ENCODE measurements around the gene ARFGAP3. TPM values are rescaled to one million over a fixed set of nuclear protein-coding genes. Genes with fewer than 3 reads are reported as not detected.

Gene ARFGAP3
- total RNA-seq, 1 donor from 2014 or later: 29.3 TPM

DNA sequence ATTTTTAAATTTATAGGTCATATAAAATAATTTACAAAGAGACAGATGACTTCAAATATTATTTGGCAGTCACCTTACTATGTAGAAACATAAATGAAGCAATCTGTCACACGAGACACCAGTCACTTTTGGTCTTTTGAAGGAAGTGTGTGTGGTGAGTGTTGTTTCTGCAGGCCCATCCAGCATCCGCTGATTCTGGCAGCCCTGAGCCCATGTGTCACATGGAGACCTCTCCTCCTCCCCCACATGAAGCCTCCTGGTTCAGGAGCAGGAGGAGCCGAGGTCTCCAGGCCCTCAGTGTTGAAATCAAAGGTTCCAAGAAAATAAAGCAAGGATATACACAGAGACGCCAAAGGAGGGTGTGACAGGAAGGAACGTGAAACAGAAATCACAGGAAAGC is 60.1 kb downstream of the ARFGAP3 start:
- Mint-ChIP-seq H3K27ac (no peak overlapping the region), H3K4me3 (no peak overlapping the region), H3K36me3 (peaks cover 14% of the 10 kb centered on the region), H3K27me3 (no peaks in the 10 kb centered on the region), H3K4me1 (ENCODE audit: unreplicated experiment) (peaks cover 5% of the 10 kb centered on the region), H3K9me3 (no peaks in the 10 kb centered on the region)
- no peak for DNase-seq (ENCODE audit: extremely low spot score, unreplicated experiment)
- TF ChIP-seq, protein P1, sequence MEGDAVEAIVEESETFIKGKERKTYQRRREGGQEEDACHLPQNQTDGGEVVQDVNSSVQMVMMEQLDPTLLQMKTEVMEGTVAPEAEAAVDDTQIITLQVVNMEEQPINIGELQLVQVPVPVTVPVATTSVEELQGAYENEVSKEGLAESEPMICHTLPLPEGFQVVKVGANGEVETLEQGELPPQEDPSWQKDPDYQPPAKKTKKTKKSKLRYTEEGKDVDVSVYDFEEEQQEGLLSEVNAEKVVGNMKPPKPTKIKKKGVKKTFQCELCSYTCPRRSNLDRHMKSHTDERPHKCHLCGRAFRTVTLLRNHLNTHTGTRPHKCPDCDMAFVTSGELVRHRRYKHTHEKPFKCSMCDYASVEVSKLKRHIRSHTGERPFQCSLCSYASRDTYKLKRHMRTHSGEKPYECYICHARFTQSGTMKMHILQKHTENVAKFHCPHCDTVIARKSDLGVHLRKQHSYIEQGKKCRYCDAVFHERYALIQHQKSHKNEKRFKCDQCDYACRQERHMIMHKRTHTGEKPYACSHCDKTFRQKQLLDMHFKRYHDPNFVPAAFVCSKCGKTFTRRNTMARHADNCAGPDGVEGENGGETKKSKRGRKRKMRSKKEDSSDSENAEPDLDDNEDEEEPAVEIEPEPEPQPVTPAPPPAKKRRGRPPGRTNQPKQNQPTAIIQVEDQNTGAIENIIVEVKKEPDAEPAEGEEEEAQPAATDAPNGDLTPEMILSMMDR (conservative IDR thresholded peaks at IDR 0.05): no peak

GRCh38 chr22:42796081-42796480 is 61.0 kb downstream of the ARFGAP3 start:
- Mint-ChIP-seq H3K4me1 (ENCODE audit: unreplicated experiment) (peaks cover 5% of the 10 kb centered on the region), H3K36me3 (peaks cover 14% of the 10 kb centered on the region), H3K27me3 (no peaks in the 10 kb centered on the region), H3K27ac (no peak overlapping the region), H3K4me3 (no peak overlapping the region), H3K9me3 (no peaks in the 10 kb centered on the region)
- DNase-seq (ENCODE audit: extremely low spot score, unreplicated experiment): no peak
- TF ChIP-seq, protein P1 (conservative IDR thresholded peaks at IDR 0.05): no peak

GRCh38 chr22:42794551-42795510 is 62.2 kb downstream of the ARFGAP3 start:
- no peak overlapping the region for H3K27ac Mint-ChIP-seq
- no peaks in the 10 kb centered on the region for H3K4me1 Mint-ChIP-seq (ENCODE audit: unreplicated experiment)
- H3K27me3 Mint-ChIP-seq: no peaks in the 10 kb centered on the region
- no peak for DNase-seq (ENCODE audit: extremely low spot score, unreplicated experiment)
- no peak overlapping the region for H3K4me3 Mint-ChIP-seq
- TF ChIP-seq, protein P1 (conservative IDR thresholded peaks at IDR 0.05): no peak
- no peaks in the 10 kb centered on the region for H3K9me3 Mint-ChIP-seq
- peaks cover 8% of the 10 kb centered on the region for H3K36me3 Mint-ChIP-seq

GRCh38 chr22:42793848-42794405 is 63.1 kb downstream of the ARFGAP3 start:
- no peak for DNase-seq (ENCODE audit: extremely low spot score, unreplicated experiment)
- H3K4me1 Mint-ChIP-seq (ENCODE audit: unreplicated experiment): no peaks in the 10 kb centered on the region
- H3K36me3 Mint-ChIP-seq: peaks cover 2% of the 10 kb centered on the region
- no peaks in the 10 kb centered on the region for H3K9me3 Mint-ChIP-seq
- TF ChIP-seq, protein P1 (conservative IDR thresholded peaks at IDR 0.05): no peak
- no peaks in the 10 kb centered on the region for H3K27me3 Mint-ChIP-seq
- no peak overlapping the region for H3K27ac Mint-ChIP-seq
- H3K4me3 Mint-ChIP-seq: no peak overlapping the region

DNA sequence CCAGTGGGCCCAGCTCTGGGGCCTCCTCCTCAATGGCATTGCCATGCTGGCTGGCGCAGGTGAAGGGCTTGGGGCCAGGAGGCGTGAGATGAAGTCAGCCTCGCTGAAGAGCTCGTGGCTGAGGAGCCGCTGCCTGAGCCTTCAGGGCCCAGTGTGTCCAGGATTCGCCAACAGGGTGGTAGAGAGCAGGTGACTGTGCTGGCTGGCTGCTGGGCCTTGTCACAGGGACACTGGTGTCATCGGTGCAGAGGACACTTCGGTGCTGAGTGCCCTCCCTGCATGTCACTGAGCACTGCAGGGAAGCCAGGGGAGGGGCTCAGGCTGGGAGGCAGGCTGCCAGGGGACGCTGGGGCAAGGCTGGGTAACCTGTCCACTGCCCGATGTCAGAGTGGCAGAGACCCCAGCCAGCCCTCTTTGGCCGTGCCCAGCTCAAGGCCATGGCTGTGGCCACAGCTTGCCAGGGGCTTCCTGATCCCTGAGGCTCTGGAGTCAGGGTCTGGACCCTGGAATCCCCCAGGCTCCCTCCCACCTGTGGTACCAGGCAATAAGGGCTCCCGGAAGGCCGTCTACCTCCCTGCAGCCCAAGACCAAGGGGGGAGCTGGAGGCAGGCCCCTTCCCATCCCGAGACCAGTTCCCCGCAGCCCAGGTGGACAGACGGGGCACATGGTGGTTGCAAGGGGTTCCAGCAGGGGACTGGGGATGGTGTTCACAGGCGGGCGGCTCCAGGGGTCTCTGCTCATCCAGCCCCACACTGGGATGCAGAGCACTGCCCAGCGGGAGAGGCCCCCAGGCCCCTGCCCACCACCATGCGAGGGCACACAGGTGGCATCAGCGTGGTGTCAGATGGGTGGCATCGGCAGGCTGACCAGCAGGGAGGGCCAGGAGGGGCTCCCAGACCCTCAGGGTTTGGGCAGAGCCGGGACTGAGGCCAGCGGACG is 63.9 kb downstream of the ARFGAP3 start:
- no peak overlapping the region for H3K27ac Mint-ChIP-seq
- DNase-seq (ENCODE audit: extremely low spot score, unreplicated experiment): no peak

More for the DNA sequence above, 63.9 kb downstream of the ARFGAP3 start:
- TF ChIP-seq, protein P1 (conservative IDR thresholded peaks at IDR 0.05): no peak
- Mint-ChIP-seq H3K4me1 (ENCODE audit: unreplicated experiment) (no peaks in the 10 kb centered on the region), H3K27me3 (no peaks in the 10 kb centered on the region), H3K36me3 (no peaks in the 10 kb centered on the region), H3K4me3 (no peak overlapping the region), H3K9me3 (no peaks in the 10 kb centered on the region)

Measured in type B pancreatic cell (in vitro differentiated cells).